ENCODE measurements around the gene MARVELD1. TPM values are rescaled to one million over a fixed set of nuclear protein-coding genes. Genes with fewer than 3 reads are reported as not detected.

MARVELD1 gene
- total RNA-seq, 4 donors from 2014 or later = 5.6 to 24.6 (median 13.6) TPM

- no peaks in the 10 kb centered on the region for H3K36me3 ChIP-seq
- no peak for TF ChIP-seq EP300 (IDR thresholded peaks at IDR 0.05; ENCODE audit: low read depth)
- TF ChIP-seq CTCF (IDR thresholded peaks at IDR 0.05) = no peak
- no peak for TF ChIP-seq POLR2AphosphoS5 (IDR thresholded peaks at IDR 0.05)
- TF ChIP-seq POLR2A (IDR thresholded peaks at IDR 0.05) = no peak
- 87 to 100% methylated on average over 2 to 6 of the region's 6 CpGs for WGBS, 2 donors (ENCODE audit: low coverage in 1 of 2)
- no peak overlapping the region for H3K27ac ChIP-seq
- no peaks in the 10 kb centered on the region for H3K27me3 ChIP-seq
- DNase-seq = no peak
- H3K4me3 ChIP-seq = no peak overlapping the region
- H3K9me3 ChIP-seq = no peaks in the 10 kb centered on the region
- in situ Hi-C loops (cut with MboI; ENCODE audit: low pct_ligation_motif_present in 1 of 4, low pct_unique_long_range_greater_than_20kb in 1 of 4, low sequenced_read_pairs in 3 of 4) (loop anchor here in 1 of 4 donors (10.0 kb wide), 1 partner anchor 49 kb away; the partner anchor contains the start of gene AVPI1), intact Hi-C loops (cut with DNase I; ENCODE audit: low total_unique reads) (no loop called here)
- peaks cover 8 to 19% (median 13%) of the 10 kb centered on the region in 4 donors for H3K4me1 ChIP-seq
Measured at GRCh38 chr10:97734021-97734420, 20.5 kb downstream of the MARVELD1 start.

GRCh38 chr10:97736403-97736901 is 22.9 kb downstream of the MARVELD1 start:
- no peaks in the 10 kb centered on the region for H3K9me3 ChIP-seq
- TF ChIP-seq CTCF (IDR thresholded peaks at IDR 0.05) = no peak
- no peak for TF ChIP-seq POLR2AphosphoS5 (IDR thresholded peaks at IDR 0.05)
- no peak for TF ChIP-seq EP300 (IDR thresholded peaks at IDR 0.05; ENCODE audit: low read depth)
- TF ChIP-seq POLR2A (IDR thresholded peaks at IDR 0.05) = no peak
- H3K36me3 ChIP-seq = peaks cover 0 to 17% (median 5%) of the 10 kb centered on the region in 4 donors
- DNase-seq = no peak
- peak overlapping the region in 3 of 4 donors; percentile 70 to 89 (median 88) for H3K4me3 ChIP-seq
- WGBS, 2 donors (ENCODE audit: low coverage in 1 of 2) = 72 to 80% methylated on average over 1 to 13 of the region's 13 CpGs
- intact Hi-C loops (cut with DNase I; ENCODE audit: low total_unique reads) = no loop called here
- peaks cover 8 to 24% (median 13%) of the 10 kb centered on the region in 4 donors for H3K4me1 ChIP-seq
- in situ Hi-C loops (cut with MboI; ENCODE audit: low pct_ligation_motif_present in 1 of 4, low pct_unique_long_range_greater_than_20kb in 1 of 4, low sequenced_read_pairs in 3 of 4) = loop anchor here in 1 of 4 donors (10.0 kb wide), 1 partner anchor 52 kb away; the partner anchor contains the start of gene AVPI1
- H3K27me3 ChIP-seq = no peaks in the 10 kb centered on the region
- peak overlapping the region; percentile 92 to 98 (median 95) for H3K27ac ChIP-seq

- WGBS, 2 donors (ENCODE audit: low coverage in 1 of 2) = 1% methylated on average over 57 of the region's 72 CpGs; no CpG with 5 or more reads in 1 of the 2 donors
- Histone ChIP-seq H3K27ac (peak within 1 kb of the TSS; percentile 92 to 98 (median 95)), H3K4me1 (peaks cover 8 to 24% (median 13%) of the 10 kb centered on the region in 4 donors), H3K4me3 (peak within 1 kb of the TSS; percentile 70 to 95 (median 88)), H3K9me3 (no peaks in the 10 kb centered on the region), H3K27me3 (no peaks in the 10 kb centered on the region), H3K36me3 (peaks cover 0 to 17% (median 5%) of the 10 kb centered on the region in 4 donors)
- in situ Hi-C loops (cut with MboI; ENCODE audit: low pct_ligation_motif_present in 1 of 4, low pct_unique_long_range_greater_than_20kb in 1 of 4, low sequenced_read_pairs in 3 of 4) = loop anchor here in 1 of 4 donors (10.0 kb wide), 1 partner anchor 52 kb away; the partner anchor contains the start of gene AVPI1
- DNase-seq = peak; percentile 98
- TF ChIP-seq POLR2AphosphoS5 (IDR thresholded peaks at IDR 0.05) (peak; percentile 98 to 99 (median 99)), EP300 (IDR thresholded peaks at IDR 0.05; ENCODE audit: low read depth) (no peak), CTCF (IDR thresholded peaks at IDR 0.05) (no peak), POLR2A (IDR thresholded peaks at IDR 0.05) (peak; percentile 97)
- intact Hi-C loops (cut with DNase I; ENCODE audit: low total_unique reads) = no loop called here
Measured at GRCh38 chr10:97736902-97737769, 23.6 kb downstream of the MARVELD1 start, which contains the start of gene ZFYVE27. Gene ZFYVE27 (plus strand): TSS chr10:97737128. CDS start chr10:97738478, 1,350 bp downstream.

GRCh38 chr10:97737770-97738265 is 24.3 kb downstream of the MARVELD1 start:
- H3K4me1 ChIP-seq = peaks cover 8 to 24% (median 13%) of the 10 kb centered on the region in 4 donors
- H3K9me3 ChIP-seq = no peaks in the 10 kb centered on the region
- WGBS, 2 donors (ENCODE audit: low coverage in 1 of 2) = 32 to 41% methylated on average over 7 to 14 of the region's 14 CpGs
- H3K36me3 ChIP-seq = peaks cover 0 to 17% (median 7%) of the 10 kb centered on the region in 4 donors
- peak overlapping the region; percentile 92 to 98 (median 95) for H3K27ac ChIP-seq
- H3K27me3 ChIP-seq = no peaks in the 10 kb centered on the region
- in situ Hi-C loops (cut with MboI; ENCODE audit: low pct_ligation_motif_present in 1 of 4, low pct_unique_long_range_greater_than_20kb in 1 of 4, low sequenced_read_pairs in 3 of 4) (loop anchor here in 1 of 4 donors (10.0 kb wide), 1 partner anchor 53 kb away; the partner anchor contains the start of gene AVPI1), intact Hi-C loops (cut with DNase I; ENCODE audit: low total_unique reads) (no loop called here)
- TF ChIP-seq POLR2A (IDR thresholded peaks at IDR 0.05) (no peak), CTCF (IDR thresholded peaks at IDR 0.05) (no peak), POLR2AphosphoS5 (IDR thresholded peaks at IDR 0.05) (no peak), EP300 (IDR thresholded peaks at IDR 0.05; ENCODE audit: low read depth) (no peak)
- peak overlapping the region; percentile 70 to 95 (median 88) for H3K4me3 ChIP-seq
- DNase-seq = no peak
